Activated T-cell treated with anti-CD3 and anti-CD28 coated beads for 1 hour (primary cell): Measurements from ENCODE around the gene PLEKHM3.

ENCODE experiments used
- DNase-seq: peaks from one replicate; pipeline ENCODE4 v3.0.0-alpha.2; 2020; ENCODE audit warnings: low read depth

Gene PLEKHM3

GRCh38 chr2:207883002-207883780 lies 142.1 kb downstream of the PLEKHM3 start:
- no peak for DNase-seq

GRCh38 chr2:207881902-207882301 lies 143.4 kb downstream of the PLEKHM3 start:
- no peak for DNase-seq

- no peak for DNase-seq
Measured at GRCh38 chr2:207879536-207879935, 145.8 kb downstream of the PLEKHM3 start.

- no peak for DNase-seq
Measured at GRCh38 chr2:207876842-207877535, 148.3 kb downstream of the PLEKHM3 start.

GRCh38 chr2:207875473-207876212 lies 149.7 kb downstream of the PLEKHM3 start:
- no peak for DNase-seq

- no peak for DNase-seq
Measured at GRCh38 chr2:207873794-207874193, 151.5 kb downstream of the PLEKHM3 start.

- no peak for DNase-seq
Measured at GRCh38 chr2:207871911-207872310, 153.4 kb downstream of the PLEKHM3 start.

GRCh38 chr2:207871506-207871905 lies 153.8 kb downstream of the PLEKHM3 start:
- no peak for DNase-seq

- DNase-seq: no peak
Measured at GRCh38 chr2:207870814-207871213, 154.5 kb downstream of the PLEKHM3 start.

GRCh38 chr2:207869784-207870778 lies 155.2 kb downstream of the PLEKHM3 start:
- DNase-seq: no peak

- DNase-seq: no peak
Measured at GRCh38 chr2:207868855-207869596, 156.3 kb downstream of the PLEKHM3 start.

GRCh38 chr2:207867905-207868304 lies 157.4 kb downstream of the PLEKHM3 start:
- no peak for DNase-seq

GRCh38 chr2:207867056-207867455 lies 158.3 kb downstream of the PLEKHM3 start:
- no peak for DNase-seq

- DNase-seq: no peak
Measured at GRCh38 chr2:207865210-207865609, 160.1 kb downstream of the PLEKHM3 start.

GRCh38 chr2:207863345-207863744 lies 162.0 kb downstream of the PLEKHM3 start:
- DNase-seq: no peak

- DNase-seq: no peak
Measured at GRCh38 chr2:207861789-207862188, 163.5 kb downstream of the PLEKHM3 start.

GRCh38 chr2:207860685-207861084 lies 164.6 kb downstream of the PLEKHM3 start:
- DNase-seq: no peak

- DNase-seq: no peak
Measured at GRCh38 chr2:207855591-207855990, 169.7 kb downstream of the PLEKHM3 start.

- DNase-seq: no peak
Measured at GRCh38 chr2:207854484-207855440, 170.6 kb downstream of the PLEKHM3 start.

- DNase-seq: no peak
Measured at GRCh38 chr2:207852791-207853190, 172.5 kb downstream of the PLEKHM3 start.
